Endothelial cell of umbilical vein (primary cell): ENCODE results near the gene KCNH1. TPM values are rescaled to one million over a fixed set of nuclear protein-coding genes. Genes with fewer than 3 reads are reported as not detected.

ENCODE experiments used
- BruUV-seq: library from RNA; stranded (reverse); fragments of 400-500 nt; replicated peaks from 2 replicates; lab custom pipeline; 2021; lab: Mats Ljungman, UMichigan
- CTCF ChIA-PET: fragments of 300-600, 350-600 bp; sonication (Branson Sonifier 250); formaldehyde crosslinking; loops from one replicate; lab custom pipeline; 2021; ENCODE audit warnings: antibody characterized with exemption, inconsistent platforms; lab: Charles Lee
- POLR2A ChIA-PET: fragments of 300-600, 350-600 bp; sonication (Branson Sonifier 250); formaldehyde crosslinking; loops from one replicate; lab custom pipeline; 2021; ENCODE audit warnings: antibody characterized with exemption, inconsistent platforms; lab: Charles Lee
- DNase-seq: peaks from one replicate; pipeline ENCODE4 v3.0.0-alpha.2; 2011; ENCODE audit warnings: low read depth, low spot score
- FAIRE-seq: peaks from 2 replicates; lab custom pipeline; 2011; peaks lifted over from hg19 to GRCh38; lab: Jason Lieb, UNC
- H2AFZ ChIP-seq: 2 replicates; pipeline ENCODE4 v1.6.0; 2012; ENCODE audit warnings: low read depth, low read length, control low read depth, inconsistent platforms
- H3K27ac ChIP-seq: 2 replicates; pipeline ENCODE4 v1.5.1; 2011; ENCODE audit warnings: low read depth, mild to moderate bottlenecking, control low read depth, low read length, moderate library complexity; ENCODE audit not compliant: insufficient read depth
- H3K27me3 ChIP-seq, 2 experiments: 2 replicates each; pipeline versions ENCODE4 v1.6.0 to v1.6.1; 2011; ENCODE audit warnings: low read length in 2 of 2, mixed read lengths in 1 of 2; ENCODE audit not compliant: control insufficient read depth in 2 of 2, insufficient read depth in 2 of 2
- H3K36me3 ChIP-seq, 2 experiments: 2 replicates in 1 of 2; 3 replicates in 1 of 2; pipeline ENCODE4 v1.5.1; 2011; ENCODE audit warnings: low read length in 2 of 2, mild to moderate bottlenecking in 1 of 2, moderate library complexity in 1 of 2; ENCODE audit not compliant: control insufficient read depth in 2 of 2, insufficient read depth in 2 of 2; ENCODE audit errors: extremely low read depth in 1 of 2
- H3K4me1 ChIP-seq: 3 replicates; pipeline ENCODE4 v1.5.1; 2011; ENCODE audit warnings: mild to moderate bottlenecking, low read length; ENCODE audit not compliant: control insufficient read depth, insufficient read depth; ENCODE audit errors: extremely low read depth
- H3K4me2 ChIP-seq: 2 replicates; pipeline ENCODE4 v1.6.1; 2011; ENCODE audit warnings: low read length, control low read depth, mixed read lengths; ENCODE audit not compliant: insufficient read depth
- H3K4me3 ChIP-seq, 3 experiments: fragments of 200-600 bp in 1 of 3; sonication (generic), shearing (Covaris generic) in 1 of 3; replicated peaks in 1 of 3; 2 replicates each; pipeline ENCODE4 v1.5.1; 2011 to 2016; ENCODE audit warnings: control low read depth in 3 of 3, low read length in 3 of 3, mild to moderate bottlenecking in 2 of 3, inconsistent platforms in 1 of 3, low read depth in 1 of 3, moderate library complexity in 1 of 3; ENCODE audit not compliant: insufficient read depth in 1 of 3
- H3K79me2 ChIP-seq: 2 replicates; pipeline ENCODE4 v1.6.0; 2012; ENCODE audit warnings: low read length, inconsistent platforms; ENCODE audit not compliant: control insufficient read depth, insufficient read depth
- H3K9ac ChIP-seq: replicated peaks from 2 replicates; pipeline ENCODE3; 2011; ENCODE audit warnings: low read length, control low read depth; ENCODE audit not compliant: insufficient read depth; ENCODE audit errors: extremely low read depth
- H3K9me1 ChIP-seq: replicated peaks from 3 replicates; pipeline ENCODE4 v1.6.0; 2011; ENCODE audit warnings: mild to moderate bottlenecking, low read length; ENCODE audit not compliant: control insufficient read depth, insufficient read depth; ENCODE audit errors: extremely low read depth
- H3K9me3 ChIP-seq: replicated peaks from 2 replicates; pipeline ENCODE4 v1.5.1; 2012; ENCODE audit warnings: low read length, inconsistent platforms; ENCODE audit not compliant: control insufficient read depth, insufficient read depth
- H4K20me1 ChIP-seq: replicated peaks from 2 replicates; pipeline ENCODE3; 2011; ENCODE audit warnings: mild to moderate bottlenecking, low read length; ENCODE audit not compliant: control insufficient read depth, insufficient read depth; ENCODE audit errors: extremely low read depth
- EZH2 ChIP-seq: IDR thresholded peaks from 2 replicates; pipeline ENCODE4 v1.6.1; 2012; ENCODE audit warnings: borderline replicate concordance, low read depth, mild to moderate bottlenecking, moderate library complexity, low read length, inconsistent platforms; ENCODE audit not compliant: severe bottlenecking
- FOS ChIP-seq: IDR thresholded peaks from 2 replicates; pipeline ENCODE4 v1.6.1; 2011; ENCODE audit warnings: mild to moderate bottlenecking, low read length, moderate library complexity, borderline replicate concordance; ENCODE audit not compliant: insufficient read depth
- GATA2 ChIP-seq: IDR thresholded peaks from 2 replicates; pipeline ENCODE4 v1.7.0; 2011; ENCODE audit warnings: low read depth, mild to moderate bottlenecking, moderate library complexity, mixed read lengths, low read length; ENCODE audit not compliant: insufficient read length, insufficient read depth
- JUN ChIP-seq: IDR thresholded peaks from 2 replicates; pipeline ENCODE4 v1.6.1; 2011; ENCODE audit warnings: borderline replicate concordance, low read depth; ENCODE audit not compliant: insufficient read length, insufficient read depth
- MYC ChIP-seq: IDR thresholded peaks from one replicate; pipeline ENCODE4 v1.6.1; 2011; ENCODE audit warnings: mild to moderate bottlenecking, low read depth, low read length
- POLR2A ChIP-seq: IDR thresholded peaks from 2 replicates; pipeline ENCODE4 v1.6.1; 2012; ENCODE audit warnings: low read depth, mild to moderate bottlenecking, control low read depth, low read length
- POLR2AphosphoS5 ChIP-seq: IDR thresholded peaks from 2 replicates; pipeline ENCODE4 v1.6.1; 2012; ENCODE audit warnings: low read depth, mild to moderate bottlenecking, control low read depth, low read length, moderate library complexity; ENCODE audit not compliant: insufficient read depth
- dilution Hi-C: fragments of 300-500 bp; cut with MboI; formaldehyde crosslinking; loops from one replicate; pipeline ENCODE4 v1.15.0; 2019; ENCODE audit warnings: low sequenced_read_pairs; ENCODE audit not compliant: extremely low pct_ligation_motif_present
- intact Hi-C: fragments of 100-400 bp; cut with micrococcal nuclease; formaldehyde crosslinking; loops from one replicate; pipeline ENCODE4 v1.10.0; 2022
- polyA plus RNA-seq, 4 experiments: library from polyadenylated mRNA; depleted of rRNA in 3 of 4; stranded (reverse) in 3 of 4; unstranded in 1 of 4; fragments of >200 nt; gene quantifications; 2 replicates each; pipeline versions ENCODE4 v1.2.1 to v1.2.3, GENCODE V29; 2011 to 2012; ENCODE audit warnings: missing spikeins in 1 of 4
- total RNA-seq: library from RNA; stranded (reverse); gene quantifications from 2 replicates; pipeline ENCODE4 v1.2.3, GENCODE V29; 2021
- TF ChIP-seq, protein P1 (sequence below), 2 donors: IDR thresholded peaks; 1 replicate in 1 of 2; 2 replicates in 1 of 2; pipeline ENCODE4 v1.5.1; 2011; ENCODE audit warnings: low read length in 2 of 2, mild to moderate bottlenecking in 2 of 2, moderate library complexity in 2 of 2, control low read depth in 1 of 2, inconsistent platforms in 1 of 2, low read depth in 1 of 2; ENCODE audit not compliant: insufficient read depth in 1 of 2; ENCODE audit errors: extremely low read depth in 1 of 2
- TF ChIP-seq, protein P2 (sequence below): IDR thresholded peaks from 2 replicates; pipeline ENCODE4 v1.6.1; 2011; ENCODE audit not compliant: insufficient read depth, insufficient read length

KCNH1 gene
- total and polyA plus RNA-seq, 2 donors (not counting 3 experiments of a cell fraction or from before 2014, with no cell fraction given) = not detected

DNA sequence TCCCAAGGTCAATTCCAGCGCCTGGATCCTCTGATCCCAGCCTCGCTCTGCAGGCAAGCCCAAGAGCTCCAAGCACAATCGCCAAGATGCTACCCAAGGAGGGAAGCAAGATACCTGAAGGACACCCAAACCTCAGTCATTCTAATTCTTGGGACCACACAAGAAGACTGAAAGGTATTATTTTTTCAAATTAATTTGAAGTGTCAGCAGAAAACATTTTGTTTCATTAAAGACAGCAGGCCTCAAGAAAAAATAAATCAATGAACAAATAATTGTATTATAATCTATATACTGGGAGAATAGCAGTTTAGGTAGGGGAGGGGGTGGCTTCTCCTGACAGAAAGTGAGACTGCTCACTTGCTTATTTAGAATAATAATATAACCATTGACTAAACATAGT, 457.4 kb downstream of the KCNH1 start:
- TF ChIP-seq FOS (no peak), JUN (no peak), EZH2 (no peak), POLR2A (no peak), MYC (no peak), POLR2AphosphoS5 (no peak), GATA2 (no peak)
- TF ChIP-seq, protein P1, sequence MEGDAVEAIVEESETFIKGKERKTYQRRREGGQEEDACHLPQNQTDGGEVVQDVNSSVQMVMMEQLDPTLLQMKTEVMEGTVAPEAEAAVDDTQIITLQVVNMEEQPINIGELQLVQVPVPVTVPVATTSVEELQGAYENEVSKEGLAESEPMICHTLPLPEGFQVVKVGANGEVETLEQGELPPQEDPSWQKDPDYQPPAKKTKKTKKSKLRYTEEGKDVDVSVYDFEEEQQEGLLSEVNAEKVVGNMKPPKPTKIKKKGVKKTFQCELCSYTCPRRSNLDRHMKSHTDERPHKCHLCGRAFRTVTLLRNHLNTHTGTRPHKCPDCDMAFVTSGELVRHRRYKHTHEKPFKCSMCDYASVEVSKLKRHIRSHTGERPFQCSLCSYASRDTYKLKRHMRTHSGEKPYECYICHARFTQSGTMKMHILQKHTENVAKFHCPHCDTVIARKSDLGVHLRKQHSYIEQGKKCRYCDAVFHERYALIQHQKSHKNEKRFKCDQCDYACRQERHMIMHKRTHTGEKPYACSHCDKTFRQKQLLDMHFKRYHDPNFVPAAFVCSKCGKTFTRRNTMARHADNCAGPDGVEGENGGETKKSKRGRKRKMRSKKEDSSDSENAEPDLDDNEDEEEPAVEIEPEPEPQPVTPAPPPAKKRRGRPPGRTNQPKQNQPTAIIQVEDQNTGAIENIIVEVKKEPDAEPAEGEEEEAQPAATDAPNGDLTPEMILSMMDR (IDR thresholded peaks at IDR 0.05; ENCODE audit: extremely low read depth in 1 of 2, insufficient read depth in 1 of 2, low read depth in 1 of 2, low read length in 2 of 2) = no peak
- TF ChIP-seq, protein P2, sequence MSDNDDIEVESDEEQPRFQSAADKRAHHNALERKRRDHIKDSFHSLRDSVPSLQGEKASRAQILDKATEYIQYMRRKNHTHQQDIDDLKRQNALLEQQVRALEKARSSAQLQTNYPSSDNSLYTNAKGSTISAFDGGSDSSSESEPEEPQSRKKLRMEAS = no peak
- ChIA-PET CTCF (no interaction called here), POLR2A (no interaction called here)
- Histone ChIP-seq H2AFZ (no peak overlapping the region), H3K27ac (no peak overlapping the region), H3K4me2 (no peak overlapping the region), H3K79me2 (no peaks in the 10 kb centered on the region), H3K4me1 (no peaks in the 10 kb centered on the region), H3K9ac (no peak overlapping the region), H3K9me3 (peaks cover 1% of the 10 kb centered on the region), H4K20me1 (no peaks in the 10 kb centered on the region), H3K36me3 (no peaks in the 10 kb centered on the region), H3K9me1 (no peaks in the 10 kb centered on the region), H3K4me3 (no peak overlapping the region), H3K27me3 (no peaks in the 10 kb centered on the region)
- DNase-seq (no peak), FAIRE-seq (no peak)
- intact Hi-C loops = no loop called here
- no TSS peak for BruUV-seq
- dilution Hi-C loops = no loop called here
